Kidney (tissue), 14 donors: ENCODE measurements around the gene HDLBP. TPM values are rescaled to one million over a fixed set of nuclear protein-coding genes. Genes with fewer than 3 reads are reported as not detected.

Experiments
- DNase-seq, 5 donors: peaks; one replicate each; pipeline ENCODE4 v3.0.0-alpha.2; 2013 to 2020
- FAIRE-seq: peaks from 2 replicates; lab custom pipeline; 2012; peaks lifted over from hg19 to GRCh38; lab: Jason Lieb, UNC
- H3K27ac ChIP-seq, 2 donors: one replicate each; pipeline ENCODE4 v1.7.0; 2013; ENCODE audit warnings: low read depth in 2 of 2, low read length in 2 of 2, inconsistent platforms in 1 of 2
- H3K27me3 ChIP-seq: one replicate; pipeline ENCODE4 v1.7.1; 2013; ENCODE audit warnings: low read length, inconsistent platforms; ENCODE audit not compliant: control insufficient read depth, insufficient read depth
- H3K36me3 ChIP-seq, 3 donors: one replicate each; pipeline versions ENCODE4 v1.7.0 to v1.7.1; 2013; ENCODE audit warnings: low read length in 3 of 3, control low read depth in 1 of 3, inconsistent platforms in 1 of 3; ENCODE audit not compliant: insufficient read depth in 3 of 3, control insufficient read depth in 2 of 3
- H3K4me1 ChIP-seq, 3 donors: one replicate each; pipeline versions ENCODE4 v1.7.0 to v1.7.1; 2013; ENCODE audit warnings: low read length in 3 of 3, inconsistent platforms in 1 of 3, low read depth in 1 of 3; ENCODE audit not compliant: control insufficient read depth in 2 of 3, insufficient read depth in 2 of 3
- H3K4me3 ChIP-seq, 3 donors: one replicate each; pipeline versions ENCODE4 v1.7.0 to v1.8.1; 2013; ENCODE audit warnings: low read length in 3 of 3, control low read depth in 1 of 3, inconsistent platforms in 1 of 3
- H3K9ac ChIP-seq, 3 donors: one replicate each; pipeline versions ENCODE4 v1.7.0 to v1.7.1; 2013; ENCODE audit warnings: low read length in 3 of 3, control low read depth in 1 of 3, inconsistent platforms in 1 of 3
- H3K9me3 ChIP-seq, 3 donors: one replicate each; pipeline versions ENCODE4 v1.7.0 to v1.7.1; 2013; ENCODE audit warnings: low read length in 3 of 3, control low read depth in 1 of 3, inconsistent platforms in 1 of 3; ENCODE audit not compliant: control insufficient read depth in 2 of 3, insufficient read depth in 1 of 3
- intact Hi-C: fragments of 100-400 bp; cut with DNase I; formaldehyde crosslinking; loops from one replicate; pipeline ENCODE4 v1.11.1; 2022
- polyA plus RNA-seq: library from polyadenylated mRNA; stranded (reverse); fragments of 350-450 nt; fragmentation: Illumina TruSeq; extraction: RNeasy Lipid Tissue Mini Kit (QIAGEN cat#74804); gene quantifications from one replicate; pipeline ENCODE4 v1.2.3, GENCODE V29; 2014; ENCODE audit warnings: low read depth, low replicate concordance; ENCODE audit not compliant: insufficient read depth
- total RNA-seq: library from RNA; stranded (reverse); fragmentation: NEBNext Ultra II Directional; extraction: Animal tissue kit (Norgen Biotek cat#: 25700); gene quantifications from one replicate; pipeline ENCODE4 v1.2.1, GENCODE V29; 2021
- TF ChIP-seq, protein P1 (sequence below): IDR thresholded peaks from 3 replicates; pipeline ENCODE4 v1.5.1; 2012; ENCODE audit warnings: mild to moderate bottlenecking, moderate library complexity, borderline replicate concordance; ENCODE audit not compliant: insufficient read depth; ENCODE audit errors: extremely low read depth
- donor health status: control.
- donor health status: control.
- donor health status: control.
- donor health status: control.
- donor health status: control.
- donor health status: DM: yes; HTN: yes; CAD: no.
- donor health status: Normal renal cell carcinoma (clear cell type).

HDLBP gene
- total and polyA plus RNA-seq, 2 donors from 2014 or later, result 256 to 356 TPM

DNA sequence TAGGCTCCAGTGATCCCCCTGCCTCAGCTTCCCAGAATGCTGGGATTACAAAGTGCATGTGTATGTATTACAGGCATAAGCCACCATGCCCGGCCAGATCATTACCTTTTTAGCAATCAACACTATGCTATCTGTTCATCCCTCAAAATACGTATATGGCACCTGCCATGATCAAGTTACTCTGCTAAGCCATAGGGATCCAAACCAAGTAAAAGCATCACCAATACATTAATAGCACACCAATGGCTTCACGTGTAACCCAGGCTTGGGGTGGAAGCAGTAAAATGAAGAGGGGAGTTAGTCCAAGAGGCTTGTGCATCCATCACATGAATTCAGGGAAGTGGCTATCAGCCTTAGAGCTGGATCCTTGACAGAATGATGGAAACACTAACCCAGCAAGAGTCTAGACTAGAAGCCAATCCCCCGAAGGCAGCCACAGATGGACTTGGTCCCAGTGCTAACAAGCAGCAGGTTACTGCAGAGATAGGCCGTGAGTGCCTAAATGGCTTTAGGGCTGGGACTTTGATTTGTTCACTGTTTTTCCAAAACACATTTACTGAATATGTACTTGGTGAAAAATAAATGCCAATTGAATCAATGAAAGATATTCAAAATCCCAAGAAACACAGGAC is 11.3 kb downstream of the HDLBP start:
- TF ChIP-seq, protein P1, sequence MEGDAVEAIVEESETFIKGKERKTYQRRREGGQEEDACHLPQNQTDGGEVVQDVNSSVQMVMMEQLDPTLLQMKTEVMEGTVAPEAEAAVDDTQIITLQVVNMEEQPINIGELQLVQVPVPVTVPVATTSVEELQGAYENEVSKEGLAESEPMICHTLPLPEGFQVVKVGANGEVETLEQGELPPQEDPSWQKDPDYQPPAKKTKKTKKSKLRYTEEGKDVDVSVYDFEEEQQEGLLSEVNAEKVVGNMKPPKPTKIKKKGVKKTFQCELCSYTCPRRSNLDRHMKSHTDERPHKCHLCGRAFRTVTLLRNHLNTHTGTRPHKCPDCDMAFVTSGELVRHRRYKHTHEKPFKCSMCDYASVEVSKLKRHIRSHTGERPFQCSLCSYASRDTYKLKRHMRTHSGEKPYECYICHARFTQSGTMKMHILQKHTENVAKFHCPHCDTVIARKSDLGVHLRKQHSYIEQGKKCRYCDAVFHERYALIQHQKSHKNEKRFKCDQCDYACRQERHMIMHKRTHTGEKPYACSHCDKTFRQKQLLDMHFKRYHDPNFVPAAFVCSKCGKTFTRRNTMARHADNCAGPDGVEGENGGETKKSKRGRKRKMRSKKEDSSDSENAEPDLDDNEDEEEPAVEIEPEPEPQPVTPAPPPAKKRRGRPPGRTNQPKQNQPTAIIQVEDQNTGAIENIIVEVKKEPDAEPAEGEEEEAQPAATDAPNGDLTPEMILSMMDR, result no peak
- Histone ChIP-seq H3K4me1 (peaks cover 0 to 30% (median 0%) of the 10 kb centered on the region in 3 donors), H3K27ac (no peak overlapping the region), H3K9ac (no peak overlapping the region), H3K27me3 (no peaks in the 10 kb centered on the region), H3K4me3 (no peak overlapping the region), H3K9me3 (no peaks in the 10 kb centered on the region), H3K36me3 (no peaks in the 10 kb centered on the region)
- FAIRE-seq (no peak), DNase-seq (no peak)
- intact Hi-C loops, result no loop called here

DNA sequence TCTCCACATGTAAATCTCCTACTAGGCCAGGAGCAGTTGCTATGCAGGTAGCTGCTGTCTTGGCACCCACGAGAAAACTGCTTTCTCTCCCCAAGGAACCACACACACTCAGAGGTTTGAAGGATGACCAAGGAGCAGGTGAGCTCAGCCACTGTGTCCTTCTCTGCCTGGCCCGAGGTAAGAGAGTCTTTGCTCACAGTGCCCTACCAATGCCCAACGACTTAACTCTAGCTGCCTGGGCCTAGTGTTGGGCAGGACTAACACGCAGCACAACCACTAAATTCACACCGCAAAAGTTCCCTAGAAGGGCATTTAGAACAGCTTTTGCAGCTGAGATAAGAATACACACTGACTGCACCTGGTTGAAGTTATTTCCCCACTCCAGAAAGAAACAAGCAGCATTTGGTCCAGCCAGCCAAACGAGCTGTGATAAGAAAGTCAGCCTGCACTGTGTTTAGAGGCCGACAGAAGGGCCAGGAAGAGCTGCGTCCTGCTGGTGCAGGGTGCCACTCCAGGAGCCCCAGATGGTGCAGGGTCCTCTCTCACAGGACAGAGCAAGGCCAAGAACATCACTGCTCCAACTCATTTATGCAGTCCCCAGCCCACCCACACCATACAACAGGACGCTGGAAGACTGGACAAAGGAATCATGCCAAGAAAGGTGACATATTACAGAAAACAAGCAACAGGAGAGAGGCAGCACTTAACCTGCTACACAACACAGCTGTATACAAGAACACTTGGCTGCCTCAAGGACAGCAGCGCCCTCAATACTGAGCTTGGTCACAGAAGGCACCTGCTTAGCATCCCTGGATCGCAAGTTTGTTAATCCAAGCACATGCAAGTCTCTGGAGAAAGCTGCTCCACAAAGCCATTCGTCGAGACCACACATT is 12.5 kb downstream of the HDLBP start:
- peaks cover 0 to 21% (median 0%) of the 10 kb centered on the region in 3 donors for H3K4me1 ChIP-seq
- TF ChIP-seq, protein P1, result no peak
- no peaks in the 10 kb centered on the region for H3K36me3 ChIP-seq
- H3K9ac ChIP-seq, result no peak overlapping the region
- H3K4me3 ChIP-seq, result no peak overlapping the region
- intact Hi-C loops, result no loop called here
- H3K9me3 ChIP-seq, result no peaks in the 10 kb centered on the region
- FAIRE-seq, result no peak
- no peak for DNase-seq
- H3K27me3 ChIP-seq, result no peaks in the 10 kb centered on the region
- H3K27ac ChIP-seq, result no peak overlapping the region

DNA sequence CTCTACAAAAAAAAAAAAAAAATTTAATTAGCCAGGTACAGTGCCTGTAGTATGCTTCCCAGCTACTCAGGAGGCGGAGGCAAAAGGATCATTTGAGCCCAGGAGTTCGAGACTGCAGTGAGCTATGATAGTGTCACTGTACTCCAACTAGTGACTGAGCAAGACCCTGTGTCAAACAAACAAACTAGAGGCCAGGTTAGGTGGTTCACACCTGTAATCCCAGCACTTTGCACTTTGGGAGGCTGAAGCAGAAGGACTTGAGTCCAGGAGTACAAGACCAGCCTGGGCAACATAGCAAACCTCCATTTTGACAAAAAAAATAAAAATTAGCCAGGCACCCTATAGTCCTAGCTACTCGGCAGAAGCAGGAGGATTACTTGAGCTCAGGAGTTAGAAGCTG is 13.4 kb downstream of the HDLBP start:
- H3K27ac ChIP-seq, result no peak overlapping the region
- no peak for FAIRE-seq
- TF ChIP-seq, protein P1, result no peak
- H3K4me3 ChIP-seq, result no peak overlapping the region
- intact Hi-C loops, result no loop called here
- DNase-seq, result no peak
- H3K36me3 ChIP-seq, result no peaks in the 10 kb centered on the region
- no peaks in the 10 kb centered on the region for H3K27me3 ChIP-seq
- H3K9me3 ChIP-seq, result no peaks in the 10 kb centered on the region
- H3K4me1 ChIP-seq, result peaks cover 0 to 20% (median 0%) of the 10 kb centered on the region in 3 donors
- no peak overlapping the region for H3K9ac ChIP-seq
